Measurements from ENCODE around the gene SLC20A1.

SLC20A1 gene

DNA sequence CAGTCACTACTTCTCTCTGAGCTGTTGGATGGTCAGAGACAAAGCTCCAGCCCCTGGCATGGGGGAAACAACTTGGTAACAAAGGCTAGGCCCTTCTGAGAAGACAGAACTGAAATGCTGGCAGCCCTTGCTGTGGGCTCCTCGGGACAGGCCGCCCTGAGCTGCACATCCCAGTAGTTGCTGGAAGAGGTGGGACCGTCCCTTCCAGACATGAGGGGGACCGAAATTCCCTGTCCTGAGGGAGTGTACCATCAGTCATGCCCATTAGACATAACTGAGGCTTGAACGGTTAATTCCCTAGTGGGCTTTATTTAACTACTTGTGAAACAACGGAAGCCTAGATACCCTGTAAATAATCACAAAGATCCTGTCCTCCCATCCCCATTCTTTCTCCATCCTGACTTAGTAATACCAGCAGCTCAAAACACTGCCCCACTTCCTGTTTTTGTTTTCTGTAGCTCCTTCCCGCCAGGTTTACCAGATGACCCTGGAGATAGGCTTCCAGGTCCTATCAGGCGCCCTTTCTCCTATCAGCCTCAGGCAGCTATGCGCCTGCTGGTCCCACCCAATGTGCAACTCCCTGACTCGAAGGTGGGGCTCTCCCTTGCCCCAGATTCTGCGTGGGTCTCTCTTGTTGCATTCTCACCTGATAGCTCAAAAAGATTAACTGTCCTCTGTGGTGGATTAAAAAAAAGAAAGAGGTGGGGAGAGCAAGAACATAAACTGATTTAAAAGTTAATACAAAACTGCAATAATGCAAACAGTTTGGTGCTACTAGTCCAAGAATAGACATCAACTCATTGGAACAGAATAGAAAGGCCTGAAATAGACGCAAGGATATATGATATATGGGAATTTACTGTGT, 38.0 kb downstream of the SLC20A1 start:
- no peak overlapping the region for H3K4me3 ChIP-seq (replicated peaks; ENCODE audit: low read depth, low read length)
- TF ChIP-seq, protein P1, sequence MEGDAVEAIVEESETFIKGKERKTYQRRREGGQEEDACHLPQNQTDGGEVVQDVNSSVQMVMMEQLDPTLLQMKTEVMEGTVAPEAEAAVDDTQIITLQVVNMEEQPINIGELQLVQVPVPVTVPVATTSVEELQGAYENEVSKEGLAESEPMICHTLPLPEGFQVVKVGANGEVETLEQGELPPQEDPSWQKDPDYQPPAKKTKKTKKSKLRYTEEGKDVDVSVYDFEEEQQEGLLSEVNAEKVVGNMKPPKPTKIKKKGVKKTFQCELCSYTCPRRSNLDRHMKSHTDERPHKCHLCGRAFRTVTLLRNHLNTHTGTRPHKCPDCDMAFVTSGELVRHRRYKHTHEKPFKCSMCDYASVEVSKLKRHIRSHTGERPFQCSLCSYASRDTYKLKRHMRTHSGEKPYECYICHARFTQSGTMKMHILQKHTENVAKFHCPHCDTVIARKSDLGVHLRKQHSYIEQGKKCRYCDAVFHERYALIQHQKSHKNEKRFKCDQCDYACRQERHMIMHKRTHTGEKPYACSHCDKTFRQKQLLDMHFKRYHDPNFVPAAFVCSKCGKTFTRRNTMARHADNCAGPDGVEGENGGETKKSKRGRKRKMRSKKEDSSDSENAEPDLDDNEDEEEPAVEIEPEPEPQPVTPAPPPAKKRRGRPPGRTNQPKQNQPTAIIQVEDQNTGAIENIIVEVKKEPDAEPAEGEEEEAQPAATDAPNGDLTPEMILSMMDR (IDR thresholded peaks at IDR 0.05; ENCODE audit: low read length, missing control alignments) = no peak
- DNase-seq (ENCODE audit: low read depth) = no peak

DNA sequence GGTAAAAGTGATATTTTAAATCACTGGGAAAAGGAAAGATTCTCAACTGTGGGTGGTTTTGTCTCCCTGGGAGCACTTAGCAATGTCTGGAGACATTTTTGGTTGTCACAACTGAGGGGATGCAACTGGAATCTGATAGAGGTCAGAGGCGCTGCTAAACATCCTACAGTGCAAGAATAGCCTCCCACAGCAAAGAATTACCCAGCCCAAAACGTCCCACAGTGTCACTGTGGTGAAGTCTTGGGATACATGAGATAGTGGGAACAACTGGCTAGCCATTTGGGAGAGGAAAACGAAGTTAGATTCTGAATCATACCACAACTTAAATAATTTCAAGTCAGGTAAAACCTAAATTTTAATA, 38.7 kb downstream of the SLC20A1 start:
- DNase-seq (ENCODE audit: low read depth) = no peak
- TF ChIP-seq, protein P1 (IDR thresholded peaks at IDR 0.05; ENCODE audit: low read length, missing control alignments) = no peak
- no peak overlapping the region for H3K4me3 ChIP-seq (replicated peaks; ENCODE audit: low read depth, low read length)

DNA sequence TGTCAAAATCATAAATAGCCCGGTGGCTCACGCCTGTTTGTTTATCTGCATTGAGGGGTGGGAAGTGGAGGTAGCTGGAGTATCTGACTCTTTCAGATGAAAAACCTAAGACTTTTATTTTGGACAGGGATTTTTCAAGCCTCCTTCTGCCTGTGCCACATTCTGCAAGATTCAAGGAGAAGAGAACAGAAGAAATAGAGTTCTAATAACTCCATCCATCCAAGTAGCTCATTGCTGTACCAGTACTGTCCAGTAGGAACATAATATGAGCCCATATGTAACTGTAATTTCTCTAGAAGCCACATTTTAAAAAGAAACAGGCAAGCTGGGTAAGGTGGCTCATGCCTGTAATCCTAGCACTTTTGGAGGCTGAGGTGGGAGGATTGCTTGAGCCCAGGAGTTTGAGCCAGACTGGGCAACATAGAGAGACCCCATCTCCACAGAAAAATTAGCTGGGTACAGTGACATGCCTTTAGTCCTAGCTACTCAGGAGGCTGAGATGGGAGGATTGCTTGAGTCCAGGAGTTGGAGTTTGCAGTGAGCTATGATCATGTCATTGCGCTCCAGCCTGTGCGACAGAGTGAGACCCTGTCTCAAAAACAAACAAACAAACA, 39.6 kb downstream of the SLC20A1 start:
- TF ChIP-seq, protein P1 (IDR thresholded peaks at IDR 0.05; ENCODE audit: low read length, missing control alignments) = peak; percentile 27
- no peak overlapping the region for H3K4me3 ChIP-seq (replicated peaks; ENCODE audit: low read depth, low read length)
- DNase-seq (ENCODE audit: low read depth) = no peak

GRCh38 chr2:112686348-112687217, 40.8 kb downstream of the SLC20A1 start:
- TF ChIP-seq, protein P1 (IDR thresholded peaks at IDR 0.05; ENCODE audit: low read length, missing control alignments) = no peak
- DNase-seq (ENCODE audit: low read depth) = no peak
- H3K4me3 ChIP-seq (replicated peaks; ENCODE audit: low read depth, low read length) = no peak overlapping the region

DNA sequence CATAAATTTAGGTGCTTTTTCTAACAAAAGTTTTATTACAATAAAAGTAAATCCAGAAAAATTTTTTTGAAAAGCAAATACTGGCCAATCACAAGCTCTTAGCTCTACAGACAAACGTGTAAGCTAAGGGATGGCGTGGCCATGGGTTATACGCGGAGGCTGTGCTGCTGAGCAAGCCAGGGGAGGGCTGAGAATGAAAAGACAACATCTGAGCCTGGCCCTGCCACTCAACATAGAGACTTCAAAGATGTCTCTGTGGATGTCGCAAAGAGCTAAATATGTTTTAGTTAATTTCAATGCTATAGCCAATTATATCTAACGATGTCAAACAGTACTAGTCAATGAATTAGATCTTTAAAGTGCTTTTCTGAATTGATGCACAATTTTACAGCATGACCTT, 41.8 kb downstream of the SLC20A1 start:
- no peak for DNase-seq (ENCODE audit: low read depth)
- TF ChIP-seq, protein P1 (IDR thresholded peaks at IDR 0.05; ENCODE audit: low read length, missing control alignments) = no peak
- no peak overlapping the region for H3K4me3 ChIP-seq (replicated peaks; ENCODE audit: low read depth, low read length)

DNA sequence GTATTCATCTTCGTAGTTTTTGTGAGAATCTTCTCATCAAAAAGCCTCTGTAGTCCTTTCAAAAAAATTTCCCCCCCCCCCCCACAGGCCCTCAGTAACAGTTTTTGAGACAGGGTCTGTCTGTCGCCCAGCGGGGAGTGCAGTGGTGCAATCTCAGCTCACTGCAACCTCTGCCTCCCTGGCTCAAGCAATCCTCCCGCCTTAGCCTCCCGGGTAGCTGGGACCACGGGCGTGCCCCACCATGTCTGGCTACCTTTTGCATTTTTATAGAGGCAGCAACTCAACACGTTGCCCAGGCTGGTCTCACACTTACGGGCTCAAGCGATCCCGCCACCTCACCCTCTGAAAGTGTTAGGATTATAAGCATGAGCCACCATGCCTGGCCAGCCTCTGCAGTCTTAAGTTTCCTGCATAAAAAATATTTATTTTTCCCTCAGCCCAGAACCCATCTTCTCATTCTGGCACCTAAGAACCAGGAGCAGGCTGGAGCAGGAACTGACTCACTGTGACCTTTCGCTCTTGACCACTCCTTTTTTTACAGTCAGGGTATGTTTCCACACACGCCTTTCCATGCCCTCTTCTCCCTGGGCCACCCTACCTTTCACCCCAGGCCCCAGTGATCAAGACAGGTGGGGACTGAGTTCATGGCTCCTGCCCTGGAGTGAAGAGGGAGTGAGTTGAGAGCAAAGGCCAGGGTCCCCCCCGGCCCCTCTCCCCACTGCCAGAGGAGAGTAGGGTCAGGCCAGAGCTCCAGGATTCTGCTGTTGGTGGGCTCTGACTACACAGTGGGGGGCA, 42.5 kb downstream of the SLC20A1 start:
- TF ChIP-seq, protein P1 (IDR thresholded peaks at IDR 0.05; ENCODE audit: low read length, missing control alignments) = no peak
- H3K4me3 ChIP-seq (replicated peaks; ENCODE audit: low read depth, low read length) = no peak overlapping the region
- DNase-seq (ENCODE audit: low read depth) = no peak

Data from fibroblast of pulmonary artery (primary cell).